ENCODE measurements around the gene GBF1. TPM values are rescaled to one million over a fixed set of nuclear protein-coding genes. Genes with fewer than 3 reads are reported as not detected.

Gene GBF1
- total and polyA plus RNA-seq, 2 of the 13 experiments (the other 11 are each of a cell fraction or from before 2014, with no cell fraction given): 17.1 to 21.9 TPM

DNA sequence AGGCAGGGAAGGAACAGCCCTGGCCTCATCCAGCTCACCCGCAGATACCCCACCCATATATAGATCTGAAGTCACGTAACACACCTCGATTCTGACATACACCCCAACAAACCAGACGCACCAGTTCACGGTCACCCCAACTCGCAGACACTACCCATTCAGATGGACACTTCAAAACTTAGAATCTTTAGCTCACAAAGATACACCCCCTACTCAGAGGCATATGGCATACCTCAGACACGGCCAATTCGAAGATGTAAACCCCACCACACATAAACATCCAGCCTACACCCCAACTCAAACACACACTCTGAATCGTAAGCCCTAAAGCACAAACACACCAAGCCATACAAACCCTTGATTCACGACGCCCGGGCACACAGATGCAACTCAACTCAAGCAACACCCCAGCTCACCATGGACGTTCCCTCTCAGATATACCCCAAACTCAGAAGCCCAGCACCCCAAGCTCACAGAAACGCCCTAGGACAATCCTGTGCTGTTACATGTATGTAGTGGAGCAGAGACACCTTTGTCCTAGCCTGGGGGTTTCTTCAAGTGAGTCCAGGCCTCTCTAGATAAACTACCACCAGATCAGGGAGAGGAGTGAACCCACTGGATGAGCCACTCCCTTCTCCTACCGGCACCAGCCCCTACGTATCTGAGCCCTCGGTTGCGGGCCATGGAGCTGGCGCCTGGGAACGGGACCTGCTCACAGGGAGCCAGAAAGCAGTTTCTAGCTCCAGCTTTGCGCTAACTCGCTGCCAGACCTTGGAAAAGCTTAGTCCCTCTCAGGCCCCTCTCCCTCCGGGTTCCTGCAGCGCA is 164.5 kb downstream of the GBF1 start:
- WGBS (ENCODE audit: low lambda C conversion rate): 24% methylated on average over 20 of the region's 24 CpGs
- ChIA-PET CTCF (ENCODE audit: low intra/inter-chr PET ratio, low total read pairs) (no interaction called here), POLR2A (interaction anchor here (1.0 to 1.3 kb wide), 3 partner anchors 11 to 40 kb away, joined by 3 to 4 read pairs (median 3); partner anchors contain the start of gene FBXL15)
- ATAC-seq (no peak), FAIRE-seq (no peak), DNase-seq (ENCODE audit: low spot score) (no peak)
- peaks cover 4% of the 10 kb centered on the region; the same call in 1 of the 2 replicates for H4K20me1 ChIP-seq (ENCODE audit: insufficient read depth, low read length)
- peak overlapping the region; percentile 61 for H3K4me2 ChIP-seq (ENCODE audit: low read depth, low read length)
- H3K79me2 ChIP-seq (ENCODE audit: insufficient read depth, low read length): no peaks in the 10 kb centered on the region
- H3K4me1 ChIP-seq (ENCODE audit: insufficient read depth, low read length): peaks cover 18% of the 10 kb centered on the region
- H3K27me3 ChIP-seq (ENCODE audit: control insufficient read depth in 1 of 2, insufficient read depth in 2 of 2, low read length in 2 of 2): peaks cover 27 to 80% of the 10 kb centered on the region in 2 experiments
- no peak overlapping the region for H3K9ac ChIP-seq (ENCODE audit: insufficient read depth, low read depth, low read length)
- no TSS peak for BruUV-seq (replicated peaks)
- intact Hi-C loops (cut with micrococcal nuclease; ENCODE audit: unreplicated experiment) (no loop called here), in situ Hi-C loops (cut with HindIII; ENCODE audit: extremely low pct_ligation_motif_present, low pct_unique_long_range_greater_than_20kb) (loop anchor here (10.0 kb wide), 1 partner anchor 65 kb away; no protein-coding TSS in a partner anchor)
- H3K27ac ChIP-seq (ENCODE audit: extremely low read length, insufficient read depth, low read length): no peak overlapping the region
- H3K36me3 ChIP-seq (replicated peaks in 1 of 2; ENCODE audit: control insufficient read depth in 1 of 2, insufficient read depth in 2 of 2, low read length in 2 of 2): no peaks in the 10 kb centered on the region
- TF ChIP-seq, protein P1, sequence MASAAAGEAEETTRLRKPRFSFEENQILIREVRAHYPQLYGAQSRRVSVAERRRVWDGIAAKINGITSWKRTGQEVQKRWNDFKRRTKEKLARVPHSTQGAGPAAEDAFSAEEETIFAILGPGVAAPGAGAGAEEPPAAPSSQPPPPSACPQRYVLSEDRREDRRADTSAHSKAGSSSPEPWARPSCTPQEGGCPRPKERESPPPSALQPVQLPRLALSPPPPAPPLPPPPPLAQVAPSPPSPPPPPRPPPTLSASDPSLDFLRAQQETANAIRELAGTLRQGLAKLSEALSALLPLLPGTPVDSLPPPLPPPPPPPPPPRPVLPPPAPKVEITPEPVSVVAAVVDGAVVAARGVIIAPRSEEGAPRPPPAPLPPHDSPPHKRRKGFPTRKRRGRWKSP (CRISPR knock-in tag; IDR thresholded peaks at IDR 0.05): 0 out of 2 replicates have a peak, but pooled peaks have one; percentile 0
- TF ChIP-seq EZH2 (conservative IDR thresholded peaks at IDR 0.05; ENCODE audit: low read depth, low read length) (peak; percentile 53; the same call in 1 of the 2 replicates), ZSCAN30 (CRISPR knock-in tag; IDR thresholded peaks at IDR 0.05) (no peak)
- H3K9me3 ChIP-seq (ENCODE audit: low read length): no peaks in the 10 kb centered on the region
- H3K4me3 ChIP-seq (replicated peaks in 1 of 3; ENCODE audit: insufficient read depth in 1 of 3, low read depth in 2 of 3, low read length in 3 of 3): peak overlapping the region in 2 of 3 experiments; percentile 38 to 64; a peak in 3 of 6 replicates
- no peak overlapping the region for H2AFZ ChIP-seq (ENCODE audit: low read length)

DNA sequence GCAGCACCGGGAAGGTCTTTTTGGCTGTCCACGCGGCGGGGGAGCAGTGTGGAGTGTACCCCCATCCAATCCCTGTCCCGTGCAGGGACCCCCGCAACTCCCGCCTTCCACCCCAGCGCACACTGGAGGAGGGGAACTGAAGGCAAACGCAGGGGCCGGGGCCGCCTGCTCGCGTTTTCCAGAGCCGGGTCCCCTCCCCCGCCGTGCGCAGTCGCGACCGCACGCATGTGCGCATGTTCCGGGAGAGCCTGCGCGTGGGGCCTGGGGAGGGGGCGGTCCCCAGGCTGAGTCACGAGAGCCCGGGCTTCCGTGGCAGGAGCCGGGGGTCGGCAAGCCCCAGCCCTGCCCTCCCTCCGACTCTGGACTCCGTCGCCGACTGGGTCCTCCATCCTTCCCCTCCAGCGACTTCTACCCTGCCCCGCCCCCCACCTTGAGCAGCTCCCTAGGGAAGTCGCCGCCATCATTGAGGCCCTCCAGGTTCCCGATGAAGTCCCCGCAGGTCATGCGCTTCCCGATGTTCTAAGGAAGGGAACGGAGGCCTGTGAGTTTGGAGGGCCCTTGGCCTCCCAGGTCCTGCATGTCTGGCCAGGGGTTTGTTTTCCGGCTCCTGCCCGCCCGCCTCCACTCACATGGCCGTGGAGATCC is 165.2 kb downstream of the GBF1 start:
- Histone ChIP-seq H3K9ac (ENCODE audit: insufficient read depth, low read depth, low read length) (no peak overlapping the region), H3K36me3 (replicated peaks in 1 of 2; ENCODE audit: control insufficient read depth in 1 of 2, insufficient read depth in 2 of 2, low read length in 2 of 2) (no peaks in the 10 kb centered on the region), H3K79me2 (ENCODE audit: insufficient read depth, low read length) (no peaks in the 10 kb centered on the region), H3K27ac (ENCODE audit: extremely low read length, insufficient read depth, low read length) (no peak overlapping the region), H3K9me3 (ENCODE audit: low read length) (no peaks in the 10 kb centered on the region), H4K20me1 (ENCODE audit: insufficient read depth, low read length) (peaks cover 4% of the 10 kb centered on the region; the same call in 1 of the 2 replicates), H3K4me2 (ENCODE audit: low read depth, low read length) (peak overlapping the region; percentile 61; the same call in 1 of the 2 replicates), H3K4me1 (ENCODE audit: insufficient read depth, low read length) (peaks cover 18% of the 10 kb centered on the region), H3K27me3 (ENCODE audit: control insufficient read depth in 1 of 2, insufficient read depth in 2 of 2, low read length in 2 of 2) (peaks cover 26 to 86% of the 10 kb centered on the region in 2 experiments), H3K4me3 (replicated peaks in 1 of 3; ENCODE audit: insufficient read depth in 1 of 3, low read depth in 2 of 3, low read length in 3 of 3) (peak overlapping the region in 1 of 3 experiments; percentile 25; a peak in 2 of 6 replicates), H2AFZ (ENCODE audit: low read length) (no peak overlapping the region)
- no TSS peak for BruUV-seq (replicated peaks)
- FAIRE-seq (no peak), DNase-seq (ENCODE audit: low spot score) (no peak), ATAC-seq (no peak)
- 39% methylated on average over 20 of the region's 48 CpGs for WGBS (ENCODE audit: low lambda C conversion rate)
- in situ Hi-C loops (cut with HindIII; ENCODE audit: extremely low pct_ligation_motif_present, low pct_unique_long_range_greater_than_20kb) (no loop called here), intact Hi-C loops (cut with micrococcal nuclease; ENCODE audit: unreplicated experiment) (no loop called here)
- POLR2A ChIA-PET: interaction anchor here (1.0 to 1.3 kb wide), 2 partner anchors 10 to 17 kb away, joined by 3 to 4 read pairs; partner anchors contain the start of gene FBXL15
- CTCF ChIA-PET (ENCODE audit: low intra/inter-chr PET ratio, low total read pairs): no interaction called here
- no peak for TF ChIP-seq SIN3A (IDR thresholded peaks at IDR 0.05; ENCODE audit: borderline replicate concordance, low read depth, low read length)
- TF ChIP-seq, protein P2, sequence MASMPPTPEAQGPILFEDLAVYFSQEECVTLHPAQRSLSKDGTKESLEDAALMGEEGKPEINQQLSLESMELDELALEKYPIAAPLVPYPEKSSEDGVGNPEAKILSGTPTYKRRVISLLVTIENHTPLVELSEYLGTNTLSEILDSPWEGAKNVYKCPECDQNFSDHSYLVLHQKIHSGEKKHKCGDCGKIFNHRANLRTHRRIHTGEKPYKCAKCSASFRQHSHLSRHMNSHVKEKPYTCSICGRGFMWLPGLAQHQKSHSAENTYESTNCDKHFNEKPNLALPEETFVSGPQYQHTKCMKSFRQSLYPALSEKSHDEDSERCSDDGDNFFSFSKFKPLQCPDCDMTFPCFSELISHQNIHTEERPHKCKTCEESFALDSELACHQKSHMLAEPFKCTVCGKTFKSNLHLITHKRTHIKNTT (CRISPR knock-in tag; IDR thresholded peaks at IDR 0.05): no peak
- TF ChIP-seq PPARG (CRISPR knock-in tag; conservative IDR thresholded peaks at IDR 0.05): no peak
- TF ChIP-seq ATF7-NPFF (CRISPR knock-in tag; IDR thresholded peaks at IDR 0.05; ENCODE audit: low read depth): no peak
- no peak for TF ChIP-seq BRD4 (CRISPR knock-in tag; IDR thresholded peaks at IDR 0.05)
- TF ChIP-seq BRCA1 (CRISPR knock-in tag; IDR thresholded peaks at IDR 0.05): no peak
- TF ChIP-seq, protein P3, sequence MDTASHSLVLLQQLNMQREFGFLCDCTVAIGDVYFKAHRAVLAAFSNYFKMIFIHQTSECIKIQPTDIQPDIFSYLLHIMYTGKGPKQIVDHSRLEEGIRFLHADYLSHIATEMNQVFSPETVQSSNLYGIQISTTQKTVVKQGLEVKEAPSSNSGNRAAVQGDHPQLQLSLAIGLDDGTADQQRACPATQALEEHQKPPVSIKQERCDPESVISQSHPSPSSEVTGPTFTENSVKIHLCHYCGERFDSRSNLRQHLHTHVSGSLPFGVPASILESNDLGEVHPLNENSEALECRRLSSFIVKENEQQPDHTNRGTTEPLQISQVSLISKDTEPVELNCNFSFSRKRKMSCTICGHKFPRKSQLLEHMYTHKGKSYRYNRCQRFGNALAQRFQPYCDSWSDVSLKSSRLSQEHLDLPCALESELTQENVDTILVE (CRISPR knock-in tag; IDR thresholded peaks at IDR 0.05): no peak
- no peak for TF ChIP-seq HDAC2 (CRISPR knock-in tag; IDR thresholded peaks at IDR 0.05)
- TF ChIP-seq ZNF557 (CRISPR knock-in tag; IDR thresholded peaks at IDR 0.05): no peak
